Amniotic epithelial cell (primary cell): ENCODE measurements around the gene PARD6B.

Experiments used
- DNase-seq: peaks from one replicate; pipeline ENCODE4 v3.0.0-alpha.2; 2010; ENCODE audit warnings: low read depth

The PARD6B gene

GRCh38 chr20:50724112-50724725 lies 7.2 kb upstream of the PARD6B start:
- DNase-seq: no peak

- DNase-seq: peak; percentile 100
Measured at GRCh38 chr20:50724851-50725723, 6.3 kb upstream of the PARD6B start.

- DNase-seq: no peak
Measured at GRCh38 chr20:50725724-50726005, 5.7 kb upstream of the PARD6B start.

- DNase-seq: no peak
Measured at GRCh38 chr20:50726955-50727791, 4.2 kb upstream of the PARD6B start.

GRCh38 chr20:50727792-50728485 lies 3.4 kb upstream of the PARD6B start:
- DNase-seq: peak; percentile 49

- no peak for DNase-seq
Measured at GRCh38 chr20:50728486-50728980, 2.8 kb upstream of the PARD6B start.

GRCh38 chr20:50728981-50729874 lies 2.2 kb upstream of the PARD6B start:
- no peak for DNase-seq

GRCh38 chr20:50729901-50730764 lies 1.2 kb upstream of the PARD6B start:
- no peak for DNase-seq

GRCh38 chr20:50730765-50731054 lies 670 bp upstream of the PARD6B start:
- DNase-seq: no peak

- DNase-seq: no peak
Measured at GRCh38 chr20:50731930-50732690, 730 bp downstream of the PARD6B start.

- no peak for DNase-seq
Measured at GRCh38 chr20:50733644-50734349, 2.4 kb downstream of the PARD6B start.

- no peak for DNase-seq
Measured at GRCh38 chr20:50734730-50735679, 3.6 kb downstream of the PARD6B start.

- no peak for DNase-seq
Measured at GRCh38 chr20:50735813-50736212, 4.4 kb downstream of the PARD6B start.

- DNase-seq: no peak
Measured at GRCh38 chr20:50737352-50737751, 6.0 kb downstream of the PARD6B start.

GRCh38 chr20:50743087-50743486 lies 11.7 kb downstream of the PARD6B start:
- DNase-seq: no peak

GRCh38 chr20:50744143-50744792 lies 12.9 kb downstream of the PARD6B start:
- DNase-seq: peak; percentile 95

- no peak for DNase-seq
Measured at GRCh38 chr20:50745634-50746137, 14.3 kb downstream of the PARD6B start.
